Endothelial cell of umbilical vein (primary cell): Measurements from ENCODE around the gene ZDHHC3. TPM values are rescaled to one million over a fixed set of nuclear protein-coding genes. Genes with fewer than 3 reads are reported as not detected.

Experiments used
- BruUV-seq: library from RNA; stranded (reverse); fragments of 400-500 nt; replicated peaks from 2 replicates; lab custom pipeline; 2021; lab: Mats Ljungman, UMichigan
- CTCF ChIA-PET: fragments of 300-600, 350-600 bp; sonication (Branson Sonifier 250); formaldehyde crosslinking; loops from one replicate; lab custom pipeline; 2021; ENCODE audit warnings: antibody characterized with exemption, inconsistent platforms; lab: Charles Lee
- POLR2A ChIA-PET: fragments of 300-600, 350-600 bp; sonication (Branson Sonifier 250); formaldehyde crosslinking; loops from one replicate; lab custom pipeline; 2021; ENCODE audit warnings: antibody characterized with exemption, inconsistent platforms; lab: Charles Lee
- DNase-seq: peaks from one replicate; pipeline ENCODE4 v3.0.0-alpha.2; 2011; ENCODE audit warnings: low read depth, low spot score
- FAIRE-seq: peaks from 2 replicates; lab custom pipeline; 2011; peaks lifted over from hg19 to GRCh38; lab: Jason Lieb, UNC
- H2AFZ ChIP-seq: 2 replicates; pipeline ENCODE4 v1.6.0; 2012; ENCODE audit warnings: low read depth, low read length, control low read depth, inconsistent platforms
- H3K27ac ChIP-seq: 2 replicates; pipeline ENCODE4 v1.5.1; 2011; ENCODE audit warnings: low read depth, mild to moderate bottlenecking, control low read depth, low read length, moderate library complexity; ENCODE audit not compliant: insufficient read depth
- H3K27me3 ChIP-seq, 2 experiments: 2 replicates each; pipeline versions ENCODE4 v1.6.0 to v1.6.1; 2011; ENCODE audit warnings: low read length in 2 of 2, mixed read lengths in 1 of 2; ENCODE audit not compliant: control insufficient read depth in 2 of 2, insufficient read depth in 2 of 2
- H3K36me3 ChIP-seq, 2 experiments: 2 replicates in 1 of 2; 3 replicates in 1 of 2; pipeline ENCODE4 v1.5.1; 2011; ENCODE audit warnings: low read length in 2 of 2, mild to moderate bottlenecking in 1 of 2, moderate library complexity in 1 of 2; ENCODE audit not compliant: control insufficient read depth in 2 of 2, insufficient read depth in 2 of 2; ENCODE audit errors: extremely low read depth in 1 of 2
- H3K4me1 ChIP-seq: 3 replicates; pipeline ENCODE4 v1.5.1; 2011; ENCODE audit warnings: mild to moderate bottlenecking, low read length; ENCODE audit not compliant: control insufficient read depth, insufficient read depth; ENCODE audit errors: extremely low read depth
- H3K4me2 ChIP-seq: 2 replicates; pipeline ENCODE4 v1.6.1; 2011; ENCODE audit warnings: low read length, control low read depth, mixed read lengths; ENCODE audit not compliant: insufficient read depth
- H3K4me3 ChIP-seq, 3 experiments: fragments of 200-600 bp in 1 of 3; sonication (generic), shearing (Covaris generic) in 1 of 3; replicated peaks in 1 of 3; 2 replicates each; pipeline ENCODE4 v1.5.1; 2011 to 2016; ENCODE audit warnings: control low read depth in 3 of 3, low read length in 3 of 3, mild to moderate bottlenecking in 2 of 3, inconsistent platforms in 1 of 3, low read depth in 1 of 3, moderate library complexity in 1 of 3; ENCODE audit not compliant: insufficient read depth in 1 of 3
- H3K79me2 ChIP-seq: 2 replicates; pipeline ENCODE4 v1.6.0; 2012; ENCODE audit warnings: low read length, inconsistent platforms; ENCODE audit not compliant: control insufficient read depth, insufficient read depth
- H3K9ac ChIP-seq: replicated peaks from 2 replicates; pipeline ENCODE3; 2011; ENCODE audit warnings: low read length, control low read depth; ENCODE audit not compliant: insufficient read depth; ENCODE audit errors: extremely low read depth
- H3K9me1 ChIP-seq: replicated peaks from 3 replicates; pipeline ENCODE4 v1.6.0; 2011; ENCODE audit warnings: mild to moderate bottlenecking, low read length; ENCODE audit not compliant: control insufficient read depth, insufficient read depth; ENCODE audit errors: extremely low read depth
- H3K9me3 ChIP-seq: replicated peaks from 2 replicates; pipeline ENCODE4 v1.5.1; 2012; ENCODE audit warnings: low read length, inconsistent platforms; ENCODE audit not compliant: control insufficient read depth, insufficient read depth
- H4K20me1 ChIP-seq: replicated peaks from 2 replicates; pipeline ENCODE3; 2011; ENCODE audit warnings: mild to moderate bottlenecking, low read length; ENCODE audit not compliant: control insufficient read depth, insufficient read depth; ENCODE audit errors: extremely low read depth
- CTCF ChIP-seq, 2 donors: IDR thresholded peaks; 1 replicate in 1 of 2; 2 replicates in 1 of 2; pipeline ENCODE4 v1.5.1; 2011; ENCODE audit warnings: low read length in 2 of 2, mild to moderate bottlenecking in 2 of 2, moderate library complexity in 2 of 2, control low read depth in 1 of 2, inconsistent platforms in 1 of 2, low read depth in 1 of 2; ENCODE audit not compliant: insufficient read depth in 1 of 2; ENCODE audit errors: extremely low read depth in 1 of 2
- EZH2 ChIP-seq: IDR thresholded peaks from 2 replicates; pipeline ENCODE4 v1.6.1; 2012; ENCODE audit warnings: borderline replicate concordance, low read depth, mild to moderate bottlenecking, moderate library complexity, low read length, inconsistent platforms; ENCODE audit not compliant: severe bottlenecking
- GATA2 ChIP-seq: IDR thresholded peaks from 2 replicates; pipeline ENCODE4 v1.7.0; 2011; ENCODE audit warnings: low read depth, mild to moderate bottlenecking, moderate library complexity, mixed read lengths, low read length; ENCODE audit not compliant: insufficient read length, insufficient read depth
- MAX ChIP-seq: IDR thresholded peaks from 2 replicates; pipeline ENCODE4 v1.6.1; 2011; ENCODE audit not compliant: insufficient read depth, insufficient read length
- MYC ChIP-seq: IDR thresholded peaks from one replicate; pipeline ENCODE4 v1.6.1; 2011; ENCODE audit warnings: mild to moderate bottlenecking, low read depth, low read length
- POLR2A ChIP-seq: IDR thresholded peaks from 2 replicates; pipeline ENCODE4 v1.6.1; 2012; ENCODE audit warnings: low read depth, mild to moderate bottlenecking, control low read depth, low read length
- POLR2AphosphoS5 ChIP-seq: IDR thresholded peaks from 2 replicates; pipeline ENCODE4 v1.6.1; 2012; ENCODE audit warnings: low read depth, mild to moderate bottlenecking, control low read depth, low read length, moderate library complexity; ENCODE audit not compliant: insufficient read depth
- dilution Hi-C: fragments of 300-500 bp; cut with MboI; formaldehyde crosslinking; loops from one replicate; pipeline ENCODE4 v1.15.0; 2019; ENCODE audit warnings: low sequenced_read_pairs; ENCODE audit not compliant: extremely low pct_ligation_motif_present
- intact Hi-C: fragments of 100-400 bp; cut with micrococcal nuclease; formaldehyde crosslinking; loops from one replicate; pipeline ENCODE4 v1.10.0; 2022
- polyA plus RNA-seq, 4 experiments: library from polyadenylated mRNA; depleted of rRNA in 3 of 4; stranded (reverse) in 3 of 4; unstranded in 1 of 4; fragments of >200 nt; gene quantifications; 2 replicates each; pipeline versions ENCODE4 v1.2.1 to v1.2.3, GENCODE V29; 2011 to 2012; ENCODE audit warnings: missing spikeins in 1 of 4
- total RNA-seq: library from RNA; stranded (reverse); gene quantifications from 2 replicates; pipeline ENCODE4 v1.2.3, GENCODE V29; 2021

Gene ZDHHC3
- total and polyA plus RNA-seq, 2 donors (not counting 3 experiments of a cell fraction or from before 2014, with no cell fraction given), result 62.4 to 97.1 TPM

- no peaks in the 10 kb centered on the region for H3K4me1 ChIP-seq
- H3K36me3 ChIP-seq, result no peaks in the 10 kb centered on the region
- H3K4me2 ChIP-seq, result no peak overlapping the region
- no peak overlapping the region for H3K9ac ChIP-seq
- no TSS peak for BruUV-seq
- no peaks in the 10 kb centered on the region for H4K20me1 ChIP-seq
- dilution Hi-C loops (no loop called here), intact Hi-C loops (no loop called here)
- no peaks in the 10 kb centered on the region for H3K9me1 ChIP-seq
- CTCF ChIA-PET, result interaction anchor here (1.2 kb wide), 1 partner anchor 9 kb away, joined by 3 read pairs; no protein-coding TSS in a partner anchor
- POLR2A ChIA-PET, result interaction anchor here (0.8 kb wide), 1 partner anchor 666 kb away, joined by 11 read pairs; no protein-coding TSS in a partner anchor
- H2AFZ ChIP-seq, result no peak overlapping the region
- no peak overlapping the region for H3K27ac ChIP-seq
- TF ChIP-seq GATA2 (no peak), EZH2 (no peak), CTCF (IDR thresholded peaks at IDR 0.05; ENCODE audit: extremely low read depth in 1 of 2, insufficient read depth in 1 of 2, low read depth in 1 of 2, low read length in 2 of 2) (no peak), MYC (no peak), POLR2AphosphoS5 (no peak), POLR2A (no peak), MAX (no peak)
- no peak overlapping the region for H3K4me3 ChIP-seq
- no peaks in the 10 kb centered on the region for H3K9me3 ChIP-seq
- no peaks in the 10 kb centered on the region for H3K27me3 ChIP-seq
- DNase-seq, result no peak
- FAIRE-seq, result peak; percentile 12
- no peaks in the 10 kb centered on the region for H3K79me2 ChIP-seq
Observed at GRCh38 chr3:44894485-44894884, 81.5 kb downstream of the ZDHHC3 start.
